ENCODE data around the gene ZNF213. TPM values are rescaled to one million over a fixed set of nuclear protein-coding genes. Genes with fewer than 3 reads are reported as not detected.
"Not testable (repeated sequence)": the region's sequence is repeated elsewhere in the genome, so short reads cannot be mapped to it uniquely, and the experiment has no call there.

ZNF213 gene
- polyA plus RNA-seq, 3 donors: 8.0 to 9.3 (median 9.3) TPM

DNA sequence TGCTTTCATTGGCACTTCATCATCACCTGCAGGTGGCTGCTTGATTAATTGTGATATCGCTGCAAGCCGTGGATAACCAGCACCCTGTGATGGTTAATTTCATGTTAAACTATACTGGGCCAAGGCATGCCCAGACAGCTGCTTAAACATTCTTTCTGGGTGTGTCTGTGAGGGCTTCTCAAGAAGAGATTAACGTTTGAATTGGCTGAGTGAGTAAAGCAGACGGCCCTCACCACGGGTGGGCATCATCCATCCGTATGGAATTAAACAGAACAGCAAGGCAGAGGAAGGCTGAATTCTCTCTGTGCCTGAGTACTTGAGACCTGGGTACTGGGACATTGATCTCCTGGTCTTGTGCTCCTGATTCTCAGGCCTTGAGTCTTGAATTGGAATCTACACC, 7.1 kb upstream of the ZNF213 start:
- DNase-seq (ENCODE audit: low read depth in 3 of 3, low spot score in 2 of 3): no peak

DNA sequence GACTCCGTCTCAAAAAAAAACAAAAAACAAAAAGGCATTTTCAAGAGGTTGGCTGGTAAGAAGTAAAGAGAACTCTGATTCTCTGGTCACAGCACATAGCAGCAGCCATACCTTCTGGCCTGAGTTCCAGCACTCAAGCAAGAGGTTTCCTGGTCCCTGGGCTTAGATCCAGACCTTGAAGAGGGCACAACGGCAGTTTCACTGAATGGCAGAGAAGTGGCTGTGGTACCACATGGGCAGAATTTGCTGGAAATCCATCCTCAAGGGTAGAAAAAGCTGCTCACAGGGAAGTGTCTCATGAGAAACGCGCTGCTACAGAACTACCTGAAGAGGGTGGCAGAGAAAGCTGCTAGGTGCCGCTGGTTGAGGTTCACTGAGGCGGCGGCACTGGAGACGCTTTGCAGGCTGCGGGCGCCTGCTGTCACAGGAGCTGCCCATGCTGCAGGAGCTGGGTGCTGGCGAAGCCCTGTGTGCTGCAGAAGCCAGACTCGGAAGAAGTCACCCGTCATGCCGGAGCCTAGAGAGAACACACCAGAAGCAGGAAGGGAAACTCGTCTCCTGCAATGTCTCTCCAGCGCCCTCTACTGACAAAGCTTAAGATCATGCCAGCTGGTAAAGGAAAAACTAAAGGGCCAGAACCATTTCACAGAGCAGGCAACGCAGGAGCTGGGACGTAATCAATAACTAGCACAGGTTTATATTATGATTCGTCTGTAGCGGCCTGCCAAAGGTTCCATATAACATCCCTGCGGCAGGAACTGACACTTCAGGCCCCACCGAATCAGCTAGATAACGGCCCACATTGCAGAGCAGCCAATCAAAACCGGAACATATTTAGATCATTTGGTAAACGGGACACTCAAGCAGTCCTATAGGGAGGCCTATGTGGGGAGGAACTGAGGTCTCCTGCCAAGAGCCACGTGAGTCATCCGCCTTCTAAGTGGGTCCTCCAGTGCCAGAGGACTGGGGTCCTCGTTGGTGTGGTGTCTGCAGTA, 5.4 kb upstream of the ZNF213 start:
- DNase-seq (ENCODE audit: low read depth in 3 of 3, low spot score in 2 of 3): peak in 2 of 3 donors; percentile 76 to 80

DNA sequence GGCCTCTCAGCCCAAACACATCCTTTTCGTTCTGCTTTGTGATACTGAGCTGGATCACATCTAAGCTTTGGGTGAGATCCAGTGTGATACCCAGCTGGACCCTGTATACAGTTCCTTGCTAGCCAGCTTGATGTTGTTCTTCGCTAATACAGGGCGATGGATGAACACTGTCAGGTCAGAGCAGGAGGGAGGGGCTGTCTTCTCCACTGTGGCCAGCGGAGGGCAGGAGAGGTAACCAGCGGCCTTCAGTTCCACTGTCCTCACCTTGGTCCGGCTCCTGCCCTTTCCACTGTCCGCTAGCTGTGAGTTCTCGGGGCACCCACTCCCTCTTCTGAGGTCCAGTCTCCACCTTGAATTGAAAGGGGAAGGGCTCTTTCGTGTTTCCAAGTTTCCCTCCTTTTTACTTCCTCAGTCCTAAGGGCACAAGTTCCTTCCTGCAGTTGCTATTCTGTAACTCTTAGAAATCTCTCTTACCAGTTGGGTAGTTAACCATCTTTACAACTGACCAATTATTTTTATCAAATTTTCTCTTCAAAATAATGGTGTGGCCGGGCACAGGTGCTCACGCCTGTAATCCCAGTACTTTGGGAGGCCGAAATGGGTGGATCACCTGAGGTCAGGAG, 3.0 kb upstream of the ZNF213 start:
- DNase-seq (ENCODE audit: low read depth in 3 of 3, low spot score in 2 of 3): no peak

DNA sequence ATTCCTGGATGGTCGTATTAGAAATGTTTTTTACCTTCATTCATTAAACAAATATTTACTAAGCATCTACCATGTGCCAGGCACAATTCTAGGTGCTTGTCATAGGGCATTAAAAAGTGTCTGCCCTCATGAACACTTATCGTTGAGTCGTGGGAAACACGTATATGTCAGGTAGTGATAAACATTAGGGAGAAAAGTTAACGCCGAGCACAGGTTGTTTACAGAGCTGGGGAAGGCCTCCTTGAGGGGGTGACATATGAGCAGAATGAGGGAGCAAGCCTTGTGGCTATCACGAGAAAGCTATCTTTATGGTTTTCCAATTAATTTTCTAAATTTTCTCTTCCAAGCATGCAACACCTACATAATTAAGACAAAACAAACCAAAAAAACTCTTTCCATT, 985 bp upstream of the ZNF213 start:
- no peak for DNase-seq (ENCODE audit: low read depth in 3 of 3, low spot score in 2 of 3)

DNA sequence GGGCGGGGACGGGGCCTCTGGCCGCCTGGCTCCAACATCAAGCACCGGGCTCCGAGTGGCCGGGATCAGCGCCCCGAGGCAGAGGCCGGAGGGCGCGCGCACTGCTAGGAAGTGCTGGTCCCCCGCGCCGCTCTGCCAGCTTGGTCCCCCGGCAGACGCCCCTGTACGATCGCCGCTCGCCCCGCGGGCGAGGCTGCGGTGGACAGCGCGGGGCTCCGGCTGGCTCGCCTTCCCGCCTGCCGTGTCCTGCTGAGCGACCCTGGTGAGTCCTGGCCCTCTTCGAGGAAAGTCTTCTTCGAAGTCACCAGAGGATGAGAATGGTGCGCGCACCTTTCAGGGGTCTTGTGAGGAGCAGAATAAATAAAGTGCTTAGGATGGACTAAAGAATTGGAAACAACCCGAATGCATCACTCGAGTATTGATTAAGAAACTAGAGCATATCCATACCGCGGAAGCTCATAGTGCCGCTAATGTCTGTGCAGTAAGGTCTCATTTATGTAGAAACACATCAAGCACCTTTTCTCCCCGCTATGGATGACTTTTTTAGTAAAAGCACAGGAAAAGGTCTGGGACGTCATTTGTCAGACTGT, 392 bp downstream of the ZNF213 start:
- no peak for DNase-seq (ENCODE audit: low read depth in 3 of 3, low spot score in 2 of 3)

DNA sequence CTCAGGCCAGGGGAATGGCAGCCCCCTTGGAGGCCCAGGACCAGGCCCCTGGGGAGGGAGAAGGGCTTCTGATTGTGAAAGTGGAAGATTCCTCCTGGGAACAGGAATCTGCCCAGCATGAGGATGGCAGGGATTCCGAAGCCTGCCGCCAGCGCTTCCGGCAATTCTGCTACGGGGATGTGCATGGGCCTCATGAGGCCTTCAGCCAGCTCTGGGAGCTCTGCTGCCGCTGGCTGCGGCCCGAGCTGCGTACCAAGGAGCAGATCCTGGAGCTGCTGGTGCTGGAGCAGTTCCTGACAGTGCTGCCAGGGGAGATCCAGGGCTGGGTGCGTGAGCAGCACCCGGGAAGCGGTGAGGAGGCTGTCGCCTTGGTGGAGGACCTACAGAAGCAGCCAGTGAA, 2.4 kb downstream of the ZNF213 start:
- DNase-seq (ENCODE audit: low read depth in 3 of 3, low spot score in 2 of 3): no peak

DNA sequence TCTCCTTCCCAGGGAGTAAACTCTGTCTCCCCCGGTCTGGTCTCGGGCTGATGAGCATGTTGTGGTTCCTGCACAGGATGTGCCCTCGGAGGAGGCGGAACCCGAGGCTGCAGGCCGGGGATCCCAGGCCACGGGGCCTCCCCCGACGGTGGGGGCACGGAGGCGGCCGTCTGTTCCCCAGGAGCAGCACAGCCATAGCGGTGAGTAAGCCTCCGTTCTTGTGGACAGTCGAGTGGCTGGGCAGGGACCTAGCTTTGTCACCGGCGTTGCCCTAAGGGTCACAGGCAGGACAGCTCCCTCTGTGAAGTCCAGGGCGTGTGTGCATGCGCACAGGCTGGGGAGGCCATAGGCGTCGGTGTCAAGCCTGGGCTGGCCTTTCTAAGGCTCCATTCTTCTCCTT, 3.5 kb downstream of the ZNF213 start:
- DNase-seq (ENCODE audit: low read depth in 3 of 3, low spot score in 2 of 3): no peak

DNA sequence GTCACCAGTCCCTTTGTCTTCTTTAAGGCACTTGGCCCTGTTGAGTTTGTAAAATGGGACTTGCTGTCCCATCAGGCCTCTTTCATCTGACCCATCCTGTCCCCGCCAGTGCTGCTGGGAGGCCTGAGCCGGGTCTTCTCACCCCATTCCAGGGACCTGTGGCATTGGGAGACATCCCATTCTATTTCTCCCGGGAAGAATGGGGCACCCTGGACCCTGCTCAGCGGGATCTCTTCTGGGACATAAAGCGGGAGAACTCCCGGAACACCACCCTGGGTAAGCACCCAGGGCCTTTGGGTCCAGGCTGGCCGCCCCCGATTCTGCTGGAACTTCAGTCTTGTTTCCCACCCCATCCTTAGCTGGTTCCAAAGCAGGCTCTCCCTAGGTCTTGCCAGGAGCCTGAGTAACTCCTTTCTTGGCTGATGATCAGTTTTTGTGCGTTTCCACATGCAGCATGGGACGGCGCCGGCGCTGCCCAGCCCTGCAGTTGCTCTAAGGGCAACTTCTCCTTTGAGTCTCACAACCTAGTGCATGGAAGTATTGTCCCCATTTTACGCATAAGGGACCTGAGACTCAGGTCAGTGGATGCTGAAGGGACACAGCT, 4.1 kb downstream of the ZNF213 start:
- DNase-seq (ENCODE audit: low read depth in 3 of 3, low spot score in 2 of 3): no peak

DNA sequence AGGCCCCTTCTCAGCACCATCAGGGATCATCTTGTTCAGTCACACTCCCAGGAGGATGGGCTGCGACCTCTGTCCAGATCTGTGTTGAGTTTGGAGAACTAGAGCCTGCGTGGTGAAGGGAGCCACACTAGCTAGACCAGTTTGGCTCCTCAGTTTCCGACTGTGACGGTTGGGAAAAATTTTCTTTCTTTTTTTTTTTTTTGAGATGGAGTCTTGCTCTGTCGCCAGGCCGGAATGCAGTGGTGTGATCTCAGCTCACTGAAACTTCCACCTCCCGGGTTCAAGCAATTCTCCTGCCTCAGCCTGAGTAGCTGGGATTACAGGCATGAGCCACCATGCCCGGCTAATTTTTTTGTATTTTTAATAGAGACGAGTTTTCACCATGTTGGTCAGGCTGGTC, 4.7 kb downstream of the ZNF213 start:
- not testable (repeated sequence) for DNase-seq (ENCODE audit: low read depth in 3 of 3, low spot score in 2 of 3)

DNA sequence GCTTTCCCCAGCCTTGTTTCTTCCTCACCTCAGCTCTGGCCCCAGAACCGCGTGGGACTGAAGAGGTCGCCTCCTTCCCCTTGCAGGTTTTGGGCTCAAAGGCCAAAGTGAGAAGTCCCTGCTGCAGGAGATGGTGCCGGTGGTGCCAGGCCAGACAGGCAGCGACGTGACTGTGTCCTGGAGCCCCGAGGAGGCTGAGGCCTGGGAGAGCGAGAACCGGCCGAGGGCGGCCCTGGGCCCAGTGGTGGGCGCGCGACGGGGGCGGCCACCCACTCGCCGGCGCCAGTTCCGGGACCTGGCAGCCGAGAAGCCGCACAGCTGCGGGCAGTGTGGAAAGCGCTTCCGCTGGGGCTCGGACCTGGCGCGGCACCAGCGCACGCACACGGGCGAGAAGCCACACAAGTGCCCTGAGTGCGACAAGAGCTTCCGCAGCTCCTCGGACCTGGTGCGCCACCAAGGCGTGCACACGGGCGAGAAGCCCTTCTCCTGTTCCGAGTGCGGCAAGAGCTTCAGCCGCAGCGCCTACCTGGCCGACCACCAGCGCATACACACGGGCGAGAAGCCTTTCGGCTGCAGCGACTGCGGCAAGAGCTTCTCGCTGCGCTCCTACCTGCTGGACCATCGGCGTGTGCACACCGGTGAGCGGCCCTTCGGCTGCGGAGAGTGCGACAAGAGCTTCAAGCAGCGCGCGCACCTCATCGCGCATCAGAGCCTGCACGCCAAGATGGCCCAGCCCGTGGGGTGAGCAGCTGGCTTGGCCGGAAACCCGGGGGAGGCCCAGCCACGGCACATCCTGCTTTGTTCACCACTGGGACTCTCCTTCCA, 6.0 kb downstream of the ZNF213 start:
- no peak for DNase-seq (ENCODE audit: low read depth in 3 of 3, low spot score in 2 of 3)

DNA sequence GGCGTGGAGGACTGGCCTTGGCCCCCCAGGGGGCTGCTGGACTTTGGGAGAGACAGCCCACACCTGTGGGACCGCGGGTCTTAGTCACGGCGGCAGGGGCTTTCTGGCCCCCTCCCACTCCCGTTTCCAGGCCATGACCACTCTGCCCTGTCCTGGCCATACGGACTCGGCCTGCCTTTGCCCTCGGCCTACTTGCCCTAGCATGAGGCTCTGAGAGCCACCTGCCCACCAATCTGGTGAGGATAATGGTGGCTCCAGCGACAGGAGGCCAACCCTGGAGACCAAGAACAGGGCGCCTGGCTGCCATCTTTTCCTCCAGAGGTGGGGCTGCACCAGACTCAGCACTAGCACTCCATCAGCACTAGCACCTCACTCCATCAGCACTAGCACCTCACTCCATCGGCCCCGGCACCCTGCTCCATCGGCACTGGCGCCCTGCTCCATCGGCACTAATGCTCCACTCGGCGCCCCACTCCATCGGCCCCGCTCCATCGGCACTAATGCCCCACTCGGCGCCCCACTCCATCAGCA, 7.0 kb downstream of the ZNF213 start:
- DNase-seq (ENCODE audit: low read depth in 3 of 3, low spot score in 2 of 3): no peak

DNA sequence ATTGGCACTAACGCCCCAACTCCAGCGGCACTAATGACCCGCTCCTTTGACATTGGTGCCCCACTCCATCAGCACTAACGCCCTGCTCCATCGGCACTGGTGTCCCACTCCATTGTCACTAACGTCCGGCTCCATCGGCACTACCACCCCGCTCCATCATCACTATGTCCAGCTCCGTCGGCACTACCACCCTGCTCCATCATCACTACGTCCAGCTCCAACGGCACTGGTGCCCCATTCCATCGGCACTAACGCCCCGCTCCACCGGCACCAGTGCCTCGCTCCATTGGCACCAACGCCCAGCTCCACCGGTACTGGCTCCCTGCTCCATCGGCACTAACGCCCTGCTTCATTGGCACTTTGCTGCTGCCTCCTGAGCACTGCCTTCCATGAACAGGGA, 7.5 kb downstream of the ZNF213 start:
- no peak for DNase-seq (ENCODE audit: low read depth in 3 of 3, low spot score in 2 of 3)

DNA sequence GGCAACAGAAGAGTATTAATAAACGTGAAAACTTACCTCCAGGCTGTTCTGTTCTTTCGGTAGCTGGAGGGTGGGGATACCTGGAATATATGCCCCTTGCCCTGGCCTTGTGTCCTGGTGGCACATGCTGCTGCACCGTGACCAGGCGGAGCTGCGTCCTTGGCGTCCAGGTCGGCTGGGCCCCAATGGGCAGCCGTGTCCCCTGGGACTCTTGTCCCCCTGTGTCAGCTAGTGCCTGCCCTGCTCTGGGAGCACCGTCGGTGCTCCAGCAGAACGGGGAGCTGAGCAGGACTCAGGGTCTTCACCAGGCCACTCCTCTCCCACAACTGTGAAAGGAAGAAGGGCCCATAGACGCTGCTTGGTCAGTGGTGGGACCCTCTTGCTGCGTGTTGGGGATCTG, 7.9 kb downstream of the ZNF213 start:
- DNase-seq (ENCODE audit: low read depth in 3 of 3, low spot score in 2 of 3): no peak

DNA sequence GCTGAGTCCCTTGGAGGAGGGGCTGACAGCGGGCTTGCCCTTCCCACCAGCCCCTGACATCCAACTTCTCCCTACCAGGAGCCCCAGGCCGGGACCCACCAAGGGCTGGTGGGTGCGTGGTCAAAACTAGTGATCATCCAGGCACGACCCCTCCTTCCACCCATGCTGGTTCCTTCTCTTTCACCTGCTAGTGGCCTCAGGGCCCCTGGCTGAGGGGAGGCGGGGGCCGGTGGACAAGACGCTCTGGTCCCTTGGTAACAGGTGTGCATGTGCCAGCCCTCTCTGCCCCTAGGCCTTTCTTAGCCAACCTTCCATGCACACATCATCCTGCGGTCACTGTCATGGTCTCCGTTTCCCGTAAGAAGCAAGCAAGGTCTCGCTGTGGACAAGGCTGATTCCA, 8.4 kb downstream of the ZNF213 start:
- DNase-seq (ENCODE audit: low read depth in 3 of 3, low spot score in 2 of 3): no peak

DNA sequence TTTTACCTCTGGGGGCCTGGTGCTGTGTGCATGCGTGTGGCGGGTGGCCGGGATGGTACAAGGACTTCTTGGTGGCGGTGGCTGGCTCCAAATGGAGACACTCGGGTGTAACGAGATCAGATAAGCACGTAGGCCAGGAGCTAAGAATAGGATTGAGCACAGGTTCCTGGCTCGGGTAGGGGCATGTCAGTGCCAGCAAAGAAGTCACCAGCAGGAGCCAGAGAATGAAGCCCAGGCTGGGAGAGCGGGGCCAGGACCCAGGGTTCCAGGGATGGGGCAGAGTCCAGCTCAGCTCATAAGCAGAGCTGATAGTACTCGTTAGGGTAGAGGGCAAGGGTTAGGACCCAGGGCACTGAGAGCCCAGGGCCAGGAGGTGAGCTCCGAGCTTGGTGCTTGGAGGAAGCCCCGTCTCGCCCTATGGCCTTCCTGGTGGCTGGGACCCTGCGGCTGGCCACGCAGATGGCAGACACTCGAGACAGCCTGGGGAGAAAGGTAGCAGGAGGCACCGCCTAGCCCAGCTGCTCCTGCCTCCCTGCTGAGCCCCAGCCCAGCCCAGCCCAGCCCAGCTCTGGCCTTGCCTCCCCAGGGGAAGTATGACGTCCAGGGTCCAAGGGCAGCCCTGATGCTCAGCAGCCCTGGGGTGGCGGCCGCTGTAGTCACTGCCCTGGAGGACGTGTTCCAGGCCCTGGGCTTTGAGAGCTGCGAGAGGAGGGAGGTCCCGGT, 8.9 kb downstream of the ZNF213 start:
- DNase-seq (ENCODE audit: low read depth in 3 of 3, low spot score in 2 of 3): no peak

DNA sequence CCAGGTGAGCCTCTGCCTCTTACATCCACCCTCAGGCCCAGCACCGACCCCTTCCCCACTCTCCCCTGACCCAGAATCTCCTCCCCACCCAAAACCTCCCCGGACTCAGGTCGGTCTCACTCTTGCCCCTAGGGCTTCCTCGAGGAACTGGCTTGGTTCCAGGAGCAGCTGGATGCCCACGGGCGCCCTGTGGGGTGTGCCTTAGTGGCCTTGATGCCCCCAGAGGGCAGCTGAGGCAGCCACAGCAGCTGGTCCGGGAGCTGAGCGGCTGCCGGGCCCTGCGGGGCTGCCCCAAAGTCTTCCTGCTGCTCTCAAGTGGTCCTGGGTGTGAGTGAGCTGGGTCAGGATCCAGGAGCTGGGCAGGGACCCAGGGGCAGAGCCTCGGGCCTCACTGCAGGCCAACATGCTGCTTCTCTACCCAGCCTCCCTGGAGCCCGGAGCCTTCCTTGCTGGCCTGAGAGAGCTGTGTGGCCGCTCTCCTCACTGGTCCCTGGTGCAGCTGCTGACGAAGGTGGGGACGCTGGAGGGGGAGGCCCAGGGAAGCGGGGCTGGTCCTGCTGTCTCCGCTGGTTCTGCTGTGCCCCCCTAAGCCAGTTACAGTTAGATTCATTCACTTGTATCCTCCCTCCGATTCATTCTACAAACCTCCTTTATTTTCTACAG, 9.6 kb downstream of the ZNF213 start:
- no peak for DNase-seq (ENCODE audit: low read depth in 3 of 3, low spot score in 2 of 3)

DNA sequence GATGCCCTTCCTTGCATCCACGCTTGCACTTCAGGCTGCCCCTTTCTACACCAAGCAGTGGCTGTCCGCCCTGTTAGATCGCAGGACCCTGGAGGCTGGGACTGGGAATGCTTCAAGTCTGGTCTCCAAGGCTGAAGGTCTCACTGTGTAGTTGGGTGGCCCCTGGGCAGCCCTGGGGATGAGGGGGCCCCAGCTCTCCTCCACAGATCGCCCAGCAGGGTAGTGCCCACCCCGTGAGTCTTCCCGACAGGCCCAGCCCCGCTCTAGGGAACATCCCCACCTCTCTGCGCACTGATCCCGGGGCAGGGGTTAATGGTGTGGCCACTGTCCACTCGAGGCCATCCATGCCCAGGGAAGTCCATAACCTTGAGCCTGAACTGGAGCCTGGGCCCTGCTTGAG, 10.3 kb downstream of the ZNF213 start:
- DNase-seq (ENCODE audit: low read depth in 3 of 3, low spot score in 2 of 3): no peak

DNA sequence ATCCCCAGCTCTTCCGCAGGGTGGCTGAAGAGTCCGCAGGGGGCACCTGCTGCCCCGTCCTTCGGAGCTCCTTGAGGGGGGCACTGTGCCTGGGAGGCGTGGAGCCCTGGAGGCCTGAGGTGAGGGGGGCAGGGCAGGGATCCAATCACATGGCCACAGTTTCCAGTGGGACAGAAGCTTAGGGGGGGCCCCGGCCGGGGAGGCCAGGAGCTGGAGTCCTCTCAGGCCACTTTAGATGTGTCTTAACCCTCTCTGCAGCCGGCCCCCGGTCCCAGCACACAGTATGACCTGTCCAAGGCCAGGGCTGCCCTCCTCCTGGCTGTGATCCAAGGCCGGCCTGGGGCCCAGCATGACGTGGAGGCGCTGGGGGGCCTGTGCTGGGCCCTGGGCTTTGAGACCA, 10.8 kb downstream of the ZNF213 start:
- no peak for DNase-seq (ENCODE audit: low read depth in 3 of 3, low spot score in 2 of 3)
